ENCODE data around the gene MED29.

The MED29 gene, protein sequence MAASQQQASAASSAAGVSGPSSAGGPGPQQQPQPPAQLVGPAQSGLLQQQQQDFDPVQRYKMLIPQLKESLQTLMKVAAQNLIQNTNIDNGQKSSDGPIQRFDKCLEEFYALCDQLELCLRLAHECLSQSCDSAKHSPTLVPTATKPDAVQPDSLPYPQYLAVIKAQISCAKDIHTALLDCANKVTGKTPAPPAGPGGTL

GRCh38 chr19:39390751-39391437, at the start of gene MED29, which contains the start of gene PAF1:
TSS of gene MED29 (plus strand) at chr19:39391378. CDS start at chr19:39391423, 45 bp downstream.
TSS of gene PAF1 (minus strand) at chr19:39391106. CDS start at chr19:39390864, 242 bp downstream.
- H3K27me3 Mint-ChIP-seq (ENCODE audit: low read depth): no peaks in the 10 kb centered on the region
- peaks cover 43% of the 10 kb centered on the region for H3K36me3 Mint-ChIP-seq (ENCODE audit: low read depth)
- peaks cover 34% of the 10 kb centered on the region for H3K4me1 Mint-ChIP-seq (ENCODE audit: low read depth)
- no peaks in the 10 kb centered on the region for H3K9me3 Mint-ChIP-seq
- H3K27ac Mint-ChIP-seq: peak within 1 kb of the TSS; percentile 95
- peak within 1 kb of the TSS; percentile 92 for H3K4me3 Mint-ChIP-seq

GRCh38 chr19:39341719-39342604, 49.2 kb upstream of the MED29 start, which contains the start of gene SAMD4B:
TSS of gene SAMD4B (plus strand) at chr19:39342421. CDS start at chr19:39356894, 14,473 bp downstream.
- peaks cover 58% of the 10 kb centered on the region for H3K4me1 Mint-ChIP-seq (ENCODE audit: low read depth)
- H3K4me3 Mint-ChIP-seq: peak within 1 kb of the TSS; percentile 93
- peak within 1 kb of the TSS; percentile 88 for H3K27ac Mint-ChIP-seq
- no peaks in the 10 kb centered on the region for H3K9me3 Mint-ChIP-seq
- no peaks in the 10 kb centered on the region for H3K27me3 Mint-ChIP-seq (ENCODE audit: low read depth)
- H3K36me3 Mint-ChIP-seq (ENCODE audit: low read depth): peaks cover 24% of the 10 kb centered on the region

DNA sequence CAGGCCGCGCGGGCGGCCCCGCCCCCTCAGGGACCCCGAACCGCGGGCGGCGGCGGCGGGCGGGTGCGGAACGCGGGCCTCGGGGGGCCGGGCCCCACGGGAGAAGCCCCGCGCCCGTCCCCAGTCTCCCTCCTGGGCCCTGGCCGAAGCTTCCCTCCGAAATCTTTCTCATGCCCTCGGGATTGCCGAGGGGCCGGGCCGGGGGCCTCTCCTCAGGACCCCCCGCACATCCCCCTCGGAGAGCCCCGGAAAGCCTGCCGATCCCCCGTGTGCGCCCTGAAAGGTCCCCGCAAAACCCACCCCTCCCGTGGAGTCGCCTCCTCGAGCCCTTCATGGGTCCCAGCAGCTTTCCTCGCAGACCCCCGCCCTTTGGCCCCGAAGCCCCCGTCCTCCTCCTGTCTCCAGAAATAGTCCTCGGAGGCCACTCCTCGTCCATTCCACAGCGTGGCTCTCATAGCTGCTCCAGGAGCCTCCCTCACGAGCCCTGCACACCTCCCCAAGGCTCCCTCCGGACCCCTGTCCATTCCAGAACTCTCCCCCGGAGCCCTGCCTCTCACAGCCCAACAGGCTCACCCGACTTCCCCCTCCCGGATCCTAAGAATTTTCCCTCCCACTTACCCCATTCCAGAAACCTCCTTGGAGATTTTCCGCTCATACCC, 48.4 kb upstream of the MED29 start:
- Mint-ChIP-seq H3K27ac (peak overlapping the region; percentile 85), H3K9me3 (no peaks in the 10 kb centered on the region), H3K36me3 (ENCODE audit: low read depth) (peaks cover 28% of the 10 kb centered on the region)

GRCh38 chr19:39345956-39346355, 45.2 kb upstream of the MED29 start:
- Mint-ChIP-seq H3K36me3 (ENCODE audit: low read depth) (peaks cover 36% of the 10 kb centered on the region), H3K27ac (no peak overlapping the region), H3K4me3 (no peak overlapping the region)

More for the DNA sequence above, 48.4 kb upstream of the MED29 start:
- H3K27me3 Mint-ChIP-seq (ENCODE audit: low read depth): no peaks in the 10 kb centered on the region
- H3K4me3 Mint-ChIP-seq: peak overlapping the region; percentile 86
- peaks cover 59% of the 10 kb centered on the region for H3K4me1 Mint-ChIP-seq (ENCODE audit: low read depth)

GRCh38 chr19:39347332-39348164, 43.6 kb upstream of the MED29 start:
- Mint-ChIP-seq H3K4me3 (no peak overlapping the region), H3K9me3 (no peaks in the 10 kb centered on the region), H3K27ac (peak overlapping the region; percentile 16), H3K4me1 (ENCODE audit: low read depth) (peaks cover 56% of the 10 kb centered on the region), H3K36me3 (ENCODE audit: low read depth) (peaks cover 47% of the 10 kb centered on the region), H3K27me3 (ENCODE audit: low read depth) (no peaks in the 10 kb centered on the region)

More at GRCh38 chr19:39345956-39346355, 45.2 kb upstream of the MED29 start:
- peaks cover 48% of the 10 kb centered on the region for H3K4me1 Mint-ChIP-seq (ENCODE audit: low read depth)
- H3K9me3 Mint-ChIP-seq: no peaks in the 10 kb centered on the region
- no peaks in the 10 kb centered on the region for H3K27me3 Mint-ChIP-seq (ENCODE audit: low read depth)

GRCh38 chr19:39349326-39349725, 41.9 kb upstream of the MED29 start:
- H3K9me3 Mint-ChIP-seq: no peaks in the 10 kb centered on the region
- H3K27ac Mint-ChIP-seq: no peak overlapping the region
- H3K36me3 Mint-ChIP-seq (ENCODE audit: low read depth): peaks cover 40% of the 10 kb centered on the region
- H3K27me3 Mint-ChIP-seq (ENCODE audit: low read depth): no peaks in the 10 kb centered on the region
- H3K4me1 Mint-ChIP-seq (ENCODE audit: low read depth): peaks cover 42% of the 10 kb centered on the region
- no peak overlapping the region for H3K4me3 Mint-ChIP-seq

GRCh38 chr19:39350156-39350555, 41.0 kb upstream of the MED29 start:
- no peaks in the 10 kb centered on the region for H3K9me3 Mint-ChIP-seq
- peaks cover 35% of the 10 kb centered on the region for H3K4me1 Mint-ChIP-seq (ENCODE audit: low read depth)
- no peaks in the 10 kb centered on the region for H3K27me3 Mint-ChIP-seq (ENCODE audit: low read depth)

GRCh38 chr19:39351537-39352064, 39.6 kb upstream of the MED29 start:
- Mint-ChIP-seq H3K27ac (peak overlapping the region; percentile 92), H3K4me3 (no peak overlapping the region), H3K4me1 (ENCODE audit: low read depth) (peaks cover 27% of the 10 kb centered on the region), H3K36me3 (ENCODE audit: low read depth) (peaks cover 38% of the 10 kb centered on the region), H3K27me3 (ENCODE audit: low read depth) (no peaks in the 10 kb centered on the region), H3K9me3 (no peaks in the 10 kb centered on the region)

More at GRCh38 chr19:39350156-39350555, 41.0 kb upstream of the MED29 start:
- Mint-ChIP-seq H3K4me3 (no peak overlapping the region), H3K27ac (no peak overlapping the region), H3K36me3 (ENCODE audit: low read depth) (peaks cover 36% of the 10 kb centered on the region)

- Mint-ChIP-seq H3K36me3 (ENCODE audit: low read depth) (peaks cover 43% of the 10 kb centered on the region), H3K27ac (peak overlapping the region; percentile 92)
Observed at GRCh38 chr19:39352381-39353255, 38.6 kb upstream of the MED29 start.

DNA sequence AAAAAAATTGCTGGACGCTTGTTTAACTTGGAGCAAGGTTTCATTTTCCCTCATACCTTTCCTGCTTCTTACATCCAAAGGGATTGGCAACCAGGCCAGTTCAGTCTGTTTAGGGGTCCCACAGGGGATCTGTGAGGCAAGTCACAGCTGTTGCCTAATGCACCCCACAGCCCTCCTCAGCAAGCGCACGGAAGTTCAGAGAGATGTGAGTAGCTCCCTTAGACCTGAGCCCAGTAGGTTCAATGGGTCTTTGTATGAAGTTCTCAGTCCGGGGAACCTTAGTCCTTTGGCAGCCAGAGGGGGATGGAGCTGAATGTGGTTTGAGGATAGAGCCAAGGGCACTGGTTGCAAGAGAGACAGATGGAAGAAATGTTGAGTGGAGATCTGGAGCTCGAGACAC, 35.9 kb upstream of the MED29 start:
- no peaks in the 10 kb centered on the region for H3K9me3 Mint-ChIP-seq
- H3K4me1 Mint-ChIP-seq (ENCODE audit: low read depth): peaks cover 16% of the 10 kb centered on the region
- H3K4me3 Mint-ChIP-seq: no peak overlapping the region
- H3K36me3 Mint-ChIP-seq (ENCODE audit: low read depth): peaks cover 38% of the 10 kb centered on the region
- no peaks in the 10 kb centered on the region for H3K27me3 Mint-ChIP-seq (ENCODE audit: low read depth)
- H3K27ac Mint-ChIP-seq: no peak overlapping the region

More at GRCh38 chr19:39352381-39353255, 38.6 kb upstream of the MED29 start:
- H3K9me3 Mint-ChIP-seq: no peaks in the 10 kb centered on the region
- no peaks in the 10 kb centered on the region for H3K27me3 Mint-ChIP-seq (ENCODE audit: low read depth)
- H3K4me1 Mint-ChIP-seq (ENCODE audit: low read depth): peaks cover 21% of the 10 kb centered on the region
- no peak overlapping the region for H3K4me3 Mint-ChIP-seq

DNA sequence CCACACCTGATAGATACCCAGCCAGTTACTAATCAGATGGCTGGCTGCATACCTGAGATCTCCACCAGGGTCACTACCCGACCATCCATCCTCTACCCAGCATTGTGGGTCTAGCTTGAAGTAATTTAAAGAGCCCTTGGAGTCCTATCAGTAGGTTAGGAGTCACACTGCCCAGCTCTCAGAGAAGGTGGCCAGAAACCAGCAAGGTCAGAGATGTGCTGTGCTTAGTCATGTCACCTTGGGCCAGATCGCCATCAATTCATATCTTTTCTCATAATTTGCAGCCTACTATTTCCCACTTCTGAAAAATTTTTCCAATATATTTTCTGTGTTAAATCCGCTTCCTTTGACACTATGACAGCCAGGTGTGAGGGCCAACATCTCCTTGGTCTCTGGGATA, 35.1 kb upstream of the MED29 start:
- Mint-ChIP-seq H3K4me1 (ENCODE audit: low read depth) (peaks cover 15% of the 10 kb centered on the region), H3K4me3 (no peak overlapping the region), H3K36me3 (ENCODE audit: low read depth) (peaks cover 39% of the 10 kb centered on the region), H3K9me3 (no peaks in the 10 kb centered on the region), H3K27ac (no peak overlapping the region), H3K27me3 (ENCODE audit: low read depth) (no peaks in the 10 kb centered on the region)

DNA sequence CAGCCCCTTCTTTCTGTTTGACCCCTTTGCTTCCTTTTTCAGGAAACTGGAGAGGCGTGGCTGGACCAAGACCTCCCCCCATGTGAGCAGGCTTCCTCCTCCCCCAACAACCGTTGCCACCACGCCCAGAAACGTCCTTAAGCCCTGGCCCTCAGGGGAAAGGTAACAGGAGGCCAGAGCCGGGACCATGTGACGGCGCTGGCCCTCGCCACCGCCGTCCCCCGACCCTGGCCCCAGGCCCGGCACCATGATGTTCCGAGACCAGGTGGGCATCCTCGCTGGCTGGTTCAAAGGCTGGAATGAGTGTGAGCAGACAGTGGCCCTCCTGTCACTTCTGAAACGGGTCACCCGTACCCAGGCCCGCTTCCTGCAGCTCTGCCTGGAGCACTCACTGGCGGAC, 34.5 kb upstream of the MED29 start:
- peaks cover 10% of the 10 kb centered on the region for H3K4me1 Mint-ChIP-seq (ENCODE audit: low read depth)
- H3K27me3 Mint-ChIP-seq (ENCODE audit: low read depth): no peaks in the 10 kb centered on the region
- no peaks in the 10 kb centered on the region for H3K9me3 Mint-ChIP-seq
- H3K4me3 Mint-ChIP-seq: no peak overlapping the region
- H3K27ac Mint-ChIP-seq: no peak overlapping the region
- peaks cover 35% of the 10 kb centered on the region for H3K36me3 Mint-ChIP-seq (ENCODE audit: low read depth)
